Neural progenitor cell (in vitro differentiated cells): ENCODE results near the gene TTC24.

ENCODE experiments used
- CTCF ChIP-seq: fragments of 200-600 bp; sonication (generic); IDR thresholded peaks from 2 replicates; pipeline ENCODE4 v1.5.1; 2017; ENCODE audit warnings: antibody characterized with exemption, mild to moderate bottlenecking
- EZH2 ChIP-seq: fragments of 200-600 bp; sonication (generic); IDR thresholded peaks from 2 replicates; pipeline ENCODE4 v1.6.1; 2017; ENCODE audit warnings: antibody characterized with exemption, mild to moderate bottlenecking, moderate library complexity
- EZH2phosphoT487 ChIP-seq: fragments of 200-600 bp; sonication (generic); IDR thresholded peaks from 2 replicates; pipeline ENCODE4 v1.6.1; 2017; ENCODE audit warnings: antibody characterized with exemption

GRCh38 chr1:156594190-156594589 is 14.7 kb downstream of the TTC24 start:
- TF ChIP-seq CTCF: no peak
- TF ChIP-seq EZH2: no peak
- no peak for TF ChIP-seq EZH2phosphoT487
